VCaP (cell line): ENCODE data around the gene ABHD6.
A peak's percentile ranks its signal among the peaks of the same experiment; 100 is the strongest.

Experiments
- H3K27ac ChIP-seq: fragments of 450-650 bp; 2 replicates; pipeline ENCODE4 v1.5.1; 2017
- CTCF ChIP-seq: fragments of 450-650 bp; conservative IDR thresholded peaks from 2 replicates; pipeline ENCODE4 v1.5.1; 2017; ENCODE audit warnings: mild to moderate bottlenecking, moderate library complexity

The ABHD6 gene

GRCh38 chr3:58237238-58237940 is at the start of gene ABHD6:
TSS of gene ABHD6 (plus strand) at chr3:58237792. CDS start at chr3:58256587, 18,795 bp downstream.
- peak within 1 kb of the TSS; percentile 67; the same call in 1 of the 2 replicates for H3K27ac ChIP-seq
- peak; percentile 66 for TF ChIP-seq CTCF

- no peak overlapping the region for H3K27ac ChIP-seq
- no peak for TF ChIP-seq CTCF
These were observed 49.4 kb upstream of the ABHD6 start for GRCh38 chr3:58188173-58188564.

- H3K27ac ChIP-seq = no peak overlapping the region
- no peak for TF ChIP-seq CTCF
These were observed 48.6 kb upstream of the ABHD6 start for GRCh38 chr3:58188921-58189451.

- H3K27ac ChIP-seq = no peak overlapping the region
- TF ChIP-seq CTCF = no peak
These were observed 47.9 kb upstream of the ABHD6 start for GRCh38 chr3:58189691-58190090.

GRCh38 chr3:58190291-58190690 is 47.3 kb upstream of the ABHD6 start:
- no peak overlapping the region for H3K27ac ChIP-seq
- no peak for TF ChIP-seq CTCF

GRCh38 chr3:58190882-58191281 is 46.7 kb upstream of the ABHD6 start:
- TF ChIP-seq CTCF = no peak
- H3K27ac ChIP-seq = no peak overlapping the region

GRCh38 chr3:58191361-58191991 is 46.1 kb upstream of the ABHD6 start:
- no peak overlapping the region for H3K27ac ChIP-seq
- no peak for TF ChIP-seq CTCF
